ENCODE measurements around the gene NISCH. TPM values are rescaled to one million over a fixed set of nuclear protein-coding genes. Genes with fewer than 3 reads are reported as not detected.

The NISCH gene
- total and polyA plus RNA-seq, 2 of the 8 experiments (the other 6 are each of a cell fraction or from before 2014, with no cell fraction given) = 71.2 to 71.9 TPM

DNA sequence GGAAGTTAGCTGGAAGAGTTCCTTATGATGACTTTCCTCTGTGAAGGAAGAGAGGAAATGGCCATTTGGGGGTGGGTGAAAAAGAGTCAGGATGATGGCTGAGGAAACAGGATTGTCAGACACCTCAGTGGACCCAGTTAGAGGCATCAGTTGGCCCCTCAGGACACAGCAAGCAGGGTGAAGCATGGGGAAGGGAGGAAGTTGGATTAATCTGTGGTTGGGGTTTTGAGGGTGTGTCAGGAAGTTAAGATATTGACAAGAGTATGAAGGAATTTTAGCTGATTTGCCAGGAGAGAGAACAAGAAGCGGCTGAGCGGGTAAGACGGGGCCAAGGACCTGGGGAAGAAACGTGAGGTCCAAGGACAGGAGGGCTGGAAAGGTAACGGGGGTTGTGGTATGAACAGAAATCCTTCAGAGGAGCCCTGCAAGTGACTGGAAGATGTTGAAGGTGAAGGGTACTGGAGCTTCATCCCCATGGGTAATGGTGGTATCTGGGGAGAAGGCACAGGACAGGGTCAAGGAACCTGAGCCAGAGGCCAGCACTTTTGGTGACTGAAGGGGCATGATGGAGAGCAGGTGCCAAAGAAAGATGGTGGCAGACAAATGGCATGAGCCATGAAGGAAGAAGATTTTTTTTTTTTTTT, 83.7 kb downstream of the NISCH start (continued):
- no peak for TF ChIP-seq CTBP2 (IDR thresholded peaks at IDR 0.05; ENCODE audit: borderline replicate concordance, insufficient read depth, insufficient read length, low read length)
- no peak for TF ChIP-seq FOSL1 (IDR thresholded peaks at IDR 0.05; ENCODE audit: insufficient read depth, low read depth, low read length)

All from H1 (cell line).